ENCODE results near the gene HOXB8.

The HOXB8 gene

DNA sequence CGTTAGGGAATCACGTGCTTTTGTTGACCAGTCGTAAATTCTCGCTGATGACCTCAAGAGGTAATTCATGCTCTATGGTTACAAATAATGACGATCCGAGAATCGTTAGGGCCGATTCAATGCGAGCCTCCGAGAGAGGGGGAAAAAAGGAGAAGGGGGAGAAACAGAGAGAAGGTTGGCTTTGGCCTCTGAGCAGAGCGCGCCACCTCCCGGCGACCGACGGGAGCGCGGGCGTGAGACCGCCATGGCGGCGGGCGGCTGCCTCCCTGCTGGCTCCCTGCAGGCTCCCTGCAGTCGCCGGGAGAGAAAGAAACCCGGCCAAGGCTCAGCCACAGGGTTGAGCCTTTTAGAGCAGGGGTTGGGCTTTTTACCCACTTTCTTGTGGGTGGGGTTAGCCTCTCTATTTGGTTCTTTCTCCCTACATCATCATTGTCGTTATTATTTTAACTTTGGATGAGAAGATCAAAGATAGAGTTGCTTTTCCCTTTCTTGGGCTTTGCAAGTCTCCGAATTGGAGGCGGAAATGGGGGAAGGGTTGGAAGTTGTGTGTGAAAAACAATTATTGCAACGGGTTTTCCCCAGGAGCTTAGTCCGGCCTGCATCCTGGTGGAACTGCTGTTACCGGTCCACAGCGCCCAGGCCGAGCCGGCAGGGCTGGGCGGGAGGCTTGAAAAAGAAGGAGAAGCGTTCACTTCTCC, 21.1 kb downstream of the HOXB8 start:
- peaks cover 3% of the 10 kb centered on the region for H3K4me1 ChIP-seq (ENCODE audit: control insufficient read depth, insufficient read depth, low read length)
- H3K4me3 ChIP-seq (ENCODE audit: insufficient read depth, low read depth, low read length): no peak overlapping the region
- H3K9me3 ChIP-seq (ENCODE audit: control insufficient read depth, low read length): no peaks in the 10 kb centered on the region
- 1% methylated on average over 36 to 37 of the region's 37 CpGs for WGBS, 2 experiments
- no peak overlapping the region for H3K27ac ChIP-seq (ENCODE audit: insufficient read depth, low read depth, low read length, poor library complexity, severe bottlenecking)
- no peaks in the 10 kb centered on the region for H3K36me3 ChIP-seq (ENCODE audit: control insufficient read depth, insufficient read depth, low read length)
- peaks cover 100% of the 10 kb centered on the region for H3K27me3 ChIP-seq (ENCODE audit: control insufficient read depth, insufficient read depth, low read length, poor library complexity, severe bottlenecking)

DNA sequence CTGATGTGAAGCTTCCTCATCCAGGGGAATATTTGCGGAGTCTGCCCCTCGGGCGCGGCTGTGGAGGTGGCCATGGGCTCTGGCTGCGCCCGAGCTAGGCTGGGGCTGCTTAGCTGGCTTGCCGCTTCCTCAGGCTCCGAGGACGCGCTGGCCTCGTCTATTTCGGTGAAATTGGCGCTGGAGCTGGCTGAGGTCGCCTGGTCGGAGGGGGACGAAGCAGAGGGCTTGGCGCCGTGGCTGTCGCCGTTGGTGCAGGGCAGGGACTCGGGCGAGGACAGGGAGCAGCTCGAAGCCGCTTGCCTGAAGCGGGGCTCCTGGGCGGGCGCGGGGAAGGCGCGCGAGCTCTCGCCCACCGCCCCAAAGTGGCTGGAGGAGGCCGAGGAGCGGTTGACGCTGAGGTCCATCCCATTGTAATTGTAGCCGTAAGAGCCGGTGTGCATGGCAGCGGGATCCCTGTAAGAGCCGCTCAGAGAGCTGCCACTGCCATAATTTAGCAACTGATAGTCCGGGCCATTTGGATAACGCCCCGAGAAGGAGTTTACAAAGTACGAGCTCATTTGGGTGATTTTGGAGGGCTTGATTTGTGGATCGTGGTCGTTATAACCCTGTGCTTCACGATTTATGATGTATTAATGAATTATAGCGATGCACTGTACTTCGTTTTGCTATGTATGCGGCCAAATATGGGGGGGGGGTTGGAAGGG, 21.8 kb downstream of the HOXB8 start, which contains the start of gene HOXB5:
HOXB5 (minus strand) TSS at position 654 of the 704 bp plus-strand sequence; CDS start at position 557, 97 bp downstream.
- WGBS, 2 experiments: 3 to 4% methylated on average over 50 of the region's 50 CpGs
- H3K27ac ChIP-seq (ENCODE audit: insufficient read depth, low read depth, low read length, poor library complexity, severe bottlenecking): no peak within 1 kb of the TSS

DNA sequence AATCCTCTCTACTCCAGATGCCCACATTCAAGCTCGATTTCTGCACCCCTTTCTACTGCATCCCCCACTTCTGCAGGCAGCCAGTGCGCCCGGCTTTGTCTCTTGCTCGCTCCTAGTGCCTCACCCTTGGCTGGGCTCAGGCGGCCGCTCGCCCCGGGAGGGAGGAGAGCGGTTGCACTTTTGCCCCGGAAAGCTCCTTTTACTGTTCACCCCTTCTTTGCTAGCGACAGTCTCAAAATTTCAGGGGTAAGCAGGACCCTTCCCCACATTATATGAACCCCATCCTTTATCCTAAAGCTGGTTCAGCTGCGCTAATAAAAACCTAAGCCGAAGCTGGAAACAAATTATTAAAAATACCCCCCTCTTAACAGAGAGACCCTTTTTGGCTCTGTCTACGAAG, 22.5 kb downstream of the HOXB8 start:
- H3K27ac ChIP-seq (ENCODE audit: insufficient read depth, low read depth, low read length, poor library complexity, severe bottlenecking): no peak overlapping the region

More for the DNA sequence above, 21.8 kb downstream of the HOXB8 start, which contains the start of gene HOXB5:
- no peaks in the 10 kb centered on the region for H3K36me3 ChIP-seq (ENCODE audit: control insufficient read depth, insufficient read depth, low read length)
- peaks cover 100% of the 10 kb centered on the region for H3K27me3 ChIP-seq (ENCODE audit: control insufficient read depth, insufficient read depth, low read length, poor library complexity, severe bottlenecking)
- H3K4me1 ChIP-seq (ENCODE audit: control insufficient read depth, insufficient read depth, low read length): peaks cover 3% of the 10 kb centered on the region
- peak within 1 kb of the TSS; percentile 13 for H3K4me3 ChIP-seq (ENCODE audit: insufficient read depth, low read depth, low read length)
- no peaks in the 10 kb centered on the region for H3K9me3 ChIP-seq (ENCODE audit: control insufficient read depth, low read length)

DNA sequence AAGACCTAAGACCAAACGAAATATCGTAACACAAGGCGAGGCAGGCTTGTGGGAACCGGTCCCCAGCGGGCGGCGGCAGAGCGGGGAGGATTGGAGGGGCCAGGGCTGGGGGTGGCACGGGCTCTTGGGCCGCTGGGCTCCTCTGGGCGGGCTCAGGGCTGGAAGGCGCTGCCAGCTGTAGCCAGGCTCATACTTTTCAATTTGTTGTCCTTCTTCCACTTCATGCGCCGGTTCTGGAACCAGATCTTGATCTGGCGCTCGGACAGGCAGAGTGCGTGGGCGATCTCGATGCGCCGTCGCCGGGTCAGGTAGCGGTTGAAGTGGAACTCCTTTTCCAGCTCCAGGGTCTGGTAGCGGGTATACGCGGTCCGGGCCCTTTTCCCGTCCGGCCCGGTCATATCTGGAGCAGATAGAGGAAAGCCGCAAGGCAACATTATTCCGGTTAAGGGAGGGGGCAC, 23.0 kb downstream of the HOXB8 start:
- Histone ChIP-seq H3K27ac (ENCODE audit: insufficient read depth, low read depth, low read length, poor library complexity, severe bottlenecking) (no peak overlapping the region), H3K27me3 (ENCODE audit: control insufficient read depth, insufficient read depth, low read length, poor library complexity, severe bottlenecking) (peaks cover 100% of the 10 kb centered on the region), H3K9me3 (ENCODE audit: control insufficient read depth, low read length) (no peaks in the 10 kb centered on the region), H3K4me3 (ENCODE audit: insufficient read depth, low read depth, low read length) (no peak overlapping the region), H3K4me1 (ENCODE audit: control insufficient read depth, insufficient read depth, low read length) (peaks cover 3% of the 10 kb centered on the region), H3K36me3 (ENCODE audit: control insufficient read depth, insufficient read depth, low read length) (no peaks in the 10 kb centered on the region)
- 7 to 8% methylated on average over 33 of the region's 33 CpGs for WGBS, 2 experiments

More for the DNA sequence above, 22.5 kb downstream of the HOXB8 start:
- 10 to 11% methylated on average over 14 of the region's 14 CpGs for WGBS, 2 experiments
- H3K4me3 ChIP-seq (ENCODE audit: insufficient read depth, low read depth, low read length): no peak overlapping the region
- peaks cover 3% of the 10 kb centered on the region for H3K4me1 ChIP-seq (ENCODE audit: control insufficient read depth, insufficient read depth, low read length)
- H3K9me3 ChIP-seq (ENCODE audit: control insufficient read depth, low read length): no peaks in the 10 kb centered on the region
- H3K36me3 ChIP-seq (ENCODE audit: control insufficient read depth, insufficient read depth, low read length): no peaks in the 10 kb centered on the region
- H3K27me3 ChIP-seq (ENCODE audit: control insufficient read depth, insufficient read depth, low read length, poor library complexity, severe bottlenecking): peaks cover 100% of the 10 kb centered on the region

DNA sequence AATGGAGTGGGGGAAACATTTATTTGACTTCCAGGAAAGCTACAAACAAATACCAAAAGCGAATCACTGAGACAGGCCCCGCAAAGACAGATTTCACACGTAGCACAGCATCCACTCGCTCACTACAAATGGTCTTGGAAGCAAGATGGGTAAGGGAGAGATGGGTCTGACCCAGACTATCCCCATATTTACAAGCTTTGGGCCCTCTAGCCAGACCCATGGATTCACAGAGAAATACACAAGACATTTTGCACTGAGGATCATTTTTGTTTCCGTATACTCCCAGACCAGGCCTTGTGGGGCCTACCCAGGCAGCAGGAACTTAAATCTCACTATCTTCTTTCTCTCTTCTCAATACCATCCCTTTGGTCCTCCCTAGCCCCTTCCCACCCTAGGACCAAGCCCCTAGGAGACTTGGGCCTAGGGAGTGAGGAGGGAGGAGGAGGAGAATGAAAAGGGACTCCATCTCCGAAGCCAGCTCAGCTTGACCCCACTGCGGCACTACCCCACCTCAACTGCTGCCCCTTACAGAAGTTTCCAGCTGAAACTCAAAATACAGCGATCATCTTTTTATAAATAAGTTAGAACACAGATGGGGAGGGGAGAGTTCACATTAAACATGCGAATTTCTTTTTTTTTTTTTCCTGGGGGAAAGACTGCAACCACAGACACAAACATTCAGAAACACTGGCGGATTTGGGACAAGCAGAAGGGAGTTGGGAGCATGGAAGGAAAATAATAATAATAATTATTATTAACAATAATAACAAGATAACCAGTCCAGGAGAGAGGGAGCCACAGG, 23.6 kb downstream of the HOXB8 start:
- Histone ChIP-seq H3K4me1 (ENCODE audit: control insufficient read depth, insufficient read depth, low read length) (peaks cover 3% of the 10 kb centered on the region), H3K4me3 (ENCODE audit: insufficient read depth, low read depth, low read length) (no peak overlapping the region), H3K27ac (ENCODE audit: insufficient read depth, low read depth, low read length, poor library complexity, severe bottlenecking) (no peak overlapping the region), H3K9me3 (ENCODE audit: control insufficient read depth, low read length) (no peaks in the 10 kb centered on the region), H3K27me3 (ENCODE audit: control insufficient read depth, insufficient read depth, low read length, poor library complexity, severe bottlenecking) (peaks cover 100% of the 10 kb centered on the region), H3K36me3 (ENCODE audit: control insufficient read depth, insufficient read depth, low read length) (no peaks in the 10 kb centered on the region)
- 52 to 59% methylated on average over 7 to 9 of the region's 10 CpGs for WGBS, 2 experiments

DNA sequence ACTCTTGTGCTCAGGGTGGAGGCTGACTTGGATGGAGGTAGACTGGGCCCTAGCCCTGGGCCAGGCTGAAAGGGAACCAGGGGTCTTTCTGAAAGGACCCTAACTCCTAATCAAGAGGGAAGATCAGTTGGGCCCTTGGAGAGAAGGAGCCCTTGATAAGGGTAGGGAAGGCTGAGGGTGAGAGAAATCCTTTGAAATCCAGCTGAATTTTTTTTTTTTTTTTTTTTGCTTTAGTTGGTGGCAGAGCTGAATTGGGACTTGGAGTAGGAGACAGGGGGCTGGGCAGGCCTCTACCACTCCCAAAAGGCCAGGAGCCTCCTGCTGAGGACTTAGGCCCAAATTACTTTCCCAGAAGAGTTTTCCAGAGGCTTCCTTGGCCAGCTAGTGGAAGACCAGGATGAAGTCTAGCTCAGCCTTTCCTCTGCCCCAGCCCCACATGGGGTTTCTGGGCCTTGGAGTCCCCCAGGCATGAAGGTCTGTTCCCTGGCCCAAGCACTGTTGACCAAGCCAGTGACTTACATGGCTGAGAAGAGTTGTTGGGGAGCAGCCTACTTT, 24.4 kb downstream of the HOXB8 start:
- Histone ChIP-seq H3K4me1 (ENCODE audit: control insufficient read depth, insufficient read depth, low read length) (peaks cover 3% of the 10 kb centered on the region), H3K9me3 (ENCODE audit: control insufficient read depth, low read length) (no peaks in the 10 kb centered on the region), H3K27me3 (ENCODE audit: control insufficient read depth, insufficient read depth, low read length, poor library complexity, severe bottlenecking) (peaks cover 100% of the 10 kb centered on the region), H3K27ac (ENCODE audit: insufficient read depth, low read depth, low read length, poor library complexity, severe bottlenecking) (no peak overlapping the region), H3K36me3 (ENCODE audit: control insufficient read depth, insufficient read depth, low read length) (no peaks in the 10 kb centered on the region), H3K4me3 (ENCODE audit: insufficient read depth, low read depth, low read length) (no peak overlapping the region)

DNA sequence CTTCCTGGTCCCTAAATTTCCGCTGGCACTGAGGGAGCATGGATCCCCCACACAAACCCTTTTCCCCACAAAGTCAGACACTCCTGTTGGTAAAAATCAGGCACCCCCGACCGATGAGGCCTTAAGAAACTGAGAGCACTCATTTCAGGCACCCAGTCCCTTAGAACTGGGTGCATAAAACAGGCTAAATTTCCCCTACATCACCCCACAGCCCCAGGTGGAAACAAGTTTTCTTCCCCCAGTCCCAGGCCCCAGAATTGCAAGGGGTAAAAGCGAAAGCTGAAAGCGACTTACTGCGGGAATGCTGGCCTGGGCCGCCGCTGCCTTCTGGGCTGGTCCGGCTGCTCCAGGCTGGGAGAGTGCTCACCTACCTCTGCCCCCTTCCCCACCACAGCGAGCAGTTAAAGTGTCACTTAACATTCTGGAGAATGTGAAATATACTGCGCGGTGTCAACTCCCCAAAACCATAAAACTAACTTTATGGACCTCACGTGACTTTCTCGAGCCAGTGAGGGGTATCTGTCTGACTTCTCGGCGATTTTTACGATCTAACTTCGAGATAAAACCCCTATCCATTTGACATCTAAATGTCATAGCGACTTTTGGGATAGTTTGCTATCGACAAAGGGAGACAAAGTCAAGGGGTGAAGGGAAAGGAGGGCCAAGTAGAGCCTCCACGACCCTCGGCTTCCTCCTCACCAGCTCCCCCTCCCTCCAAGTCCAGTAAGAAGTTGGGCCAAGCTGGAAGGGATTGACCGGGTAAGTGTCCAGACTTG, 25.1 kb downstream of the HOXB8 start, which contains the start of gene HOXB3:
HOXB3 (minus strand) TSS at position 411 of the 776 bp plus-strand sequence. CDS start 37,767 bp downstream, outside the sequence.
- no peak within 1 kb of the TSS for H3K27ac ChIP-seq (ENCODE audit: insufficient read depth, low read depth, low read length, poor library complexity, severe bottlenecking)
- no peak within 1 kb of the TSS for H3K4me3 ChIP-seq (ENCODE audit: insufficient read depth, low read depth, low read length)
- WGBS, 2 experiments: 9% methylated on average over 23 of the region's 23 CpGs
- H3K36me3 ChIP-seq (ENCODE audit: control insufficient read depth, insufficient read depth, low read length): no peaks in the 10 kb centered on the region
- peaks cover 3% of the 10 kb centered on the region for H3K4me1 ChIP-seq (ENCODE audit: control insufficient read depth, insufficient read depth, low read length)
- H3K27me3 ChIP-seq (ENCODE audit: control insufficient read depth, insufficient read depth, low read length, poor library complexity, severe bottlenecking): peaks cover 100% of the 10 kb centered on the region
- no peaks in the 10 kb centered on the region for H3K9me3 ChIP-seq (ENCODE audit: control insufficient read depth, low read length)

DNA sequence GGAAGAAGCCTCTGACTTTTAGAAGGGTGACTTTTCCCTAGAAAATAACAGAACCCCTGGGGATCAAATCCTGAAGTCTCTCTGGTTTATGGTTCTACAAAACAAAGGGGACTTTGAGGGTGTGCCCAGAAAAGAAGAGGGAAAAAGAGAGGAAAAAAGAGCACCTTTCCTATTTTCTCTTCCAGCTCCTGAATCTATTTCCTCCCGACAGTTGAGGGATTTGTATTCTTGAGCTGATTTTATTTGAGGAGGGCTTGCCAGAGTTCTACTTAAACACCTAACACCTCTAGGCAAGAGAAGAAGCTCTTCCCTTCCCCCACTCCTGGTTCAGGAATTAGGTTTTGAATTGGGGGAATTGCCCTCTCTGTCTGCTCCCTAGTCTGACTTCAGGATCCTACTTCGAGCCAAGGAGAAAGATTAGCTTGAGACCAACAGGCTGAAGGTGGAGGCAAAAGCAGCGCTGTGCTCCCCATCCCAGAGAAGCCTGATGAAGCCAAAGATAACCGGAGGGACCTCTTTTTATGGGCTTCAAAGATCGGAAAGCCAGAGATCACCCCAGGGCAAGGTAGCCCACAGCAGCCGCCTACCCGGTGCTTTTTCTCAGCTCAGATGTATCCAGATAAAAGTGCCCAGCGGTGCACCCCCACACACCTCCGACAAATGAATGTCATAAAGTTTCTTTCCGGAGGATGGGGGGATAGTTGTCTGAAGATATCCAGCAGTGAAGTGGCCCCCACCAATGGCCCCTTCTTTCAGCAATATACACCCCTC, 25.8 kb downstream of the HOXB8 start:
- peaks cover 3% of the 10 kb centered on the region for H3K4me1 ChIP-seq (ENCODE audit: control insufficient read depth, insufficient read depth, low read length)
- no peak overlapping the region for H3K27ac ChIP-seq (ENCODE audit: insufficient read depth, low read depth, low read length, poor library complexity, severe bottlenecking)
- H3K9me3 ChIP-seq (ENCODE audit: control insufficient read depth, low read length): no peaks in the 10 kb centered on the region
- H3K27me3 ChIP-seq (ENCODE audit: control insufficient read depth, insufficient read depth, low read length, poor library complexity, severe bottlenecking): peaks cover 100% of the 10 kb centered on the region
- H3K36me3 ChIP-seq (ENCODE audit: control insufficient read depth, insufficient read depth, low read length): no peaks in the 10 kb centered on the region
- WGBS, 2 experiments: 5 to 8% methylated on average over 9 to 10 of the region's 10 CpGs
- no peak overlapping the region for H3K4me3 ChIP-seq (ENCODE audit: insufficient read depth, low read depth, low read length)

DNA sequence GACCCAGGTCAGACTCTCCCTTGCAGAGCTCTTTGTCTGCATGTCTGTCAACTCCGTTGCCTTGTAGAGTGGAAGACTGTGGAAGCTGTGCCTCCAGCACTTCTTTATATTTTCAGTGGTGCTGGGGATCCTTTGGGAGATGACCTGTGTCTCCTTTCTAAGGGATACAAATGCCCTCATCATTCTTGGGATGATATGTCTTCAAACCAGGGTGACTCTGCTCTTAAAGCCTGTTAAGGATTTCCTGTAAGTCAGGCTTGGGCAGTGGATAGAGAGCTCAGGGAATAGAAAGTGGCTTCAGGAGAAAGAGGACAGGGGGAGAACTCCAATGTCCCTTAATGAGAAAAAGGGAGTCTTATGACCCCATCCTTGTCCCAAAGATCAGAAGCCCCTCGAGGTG, 26.6 kb downstream of the HOXB8 start:
- peaks cover 3% of the 10 kb centered on the region for H3K4me1 ChIP-seq (ENCODE audit: control insufficient read depth, insufficient read depth, low read length)
- H3K27me3 ChIP-seq (ENCODE audit: control insufficient read depth, insufficient read depth, low read length, poor library complexity, severe bottlenecking): peaks cover 100% of the 10 kb centered on the region
- H3K36me3 ChIP-seq (ENCODE audit: control insufficient read depth, insufficient read depth, low read length): no peaks in the 10 kb centered on the region
- 15 to 25% methylated on average over 1 to 2 of the region's 2 CpGs for WGBS, 2 experiments
- no peak overlapping the region for H3K27ac ChIP-seq (ENCODE audit: insufficient read depth, low read depth, low read length, poor library complexity, severe bottlenecking)
- no peak overlapping the region for H3K4me3 ChIP-seq (ENCODE audit: insufficient read depth, low read depth, low read length)
- H3K9me3 ChIP-seq (ENCODE audit: control insufficient read depth, low read length): no peaks in the 10 kb centered on the region

All from ectodermal cell (in vitro differentiated cells).